Osteoblast (primary cell): ENCODE results near the gene TROAP. TPM values are rescaled to one million over a fixed set of nuclear protein-coding genes. Genes with fewer than 3 reads are reported as not detected.

ENCODE experiments used
- total RNA-seq: library from RNA; depleted of rRNA; stranded (reverse); fragments of >200 nt; gene quantifications from 2 replicates; pipeline ENCODE4 v1.2.3, GENCODE V29; 2012

The TROAP gene
- total RNA-seq, 1 donor, result 2.5 TPM

Other genes starting within 250 kb of the TROAP start
- gene DHH, start 228.5 kb upstream of the TROAP start, total RNA-seq, result under 0.01 TPM in 1 of 2 replicates, not detected in the other
- 57.2 and 60.4 TPM in 2 replicates for gene LMBR1L, start 212.4 kb upstream of the TROAP start, total RNA-seq
- 578 and 616 TPM in 2 replicates for gene TUBA1B, start 191.9 kb upstream of the TROAP start, total RNA-seq
- gene TUBA1A, start 134.2 kb upstream of the TROAP start, total RNA-seq, result 478 and 491 TPM in 2 replicates
- gene TUBA1C, start 58.2 kb upstream of the TROAP start, total RNA-seq, result 307 and 321 TPM in 2 replicates
- under 0.01 TPM in 1 of 2 replicates, not detected in the other for gene PRPH, start 28.1 kb upstream of the TROAP start, total RNA-seq
- gene C1QL4, start 13.9 kb downstream of the TROAP start, total RNA-seq, result 0.36 TPM in 1 of 2 replicates, not detected in the other
- 0.29 and 1.1 TPM in 2 replicates for gene DNAJC22, start 23.6 kb downstream of the TROAP start, total RNA-seq
- gene SPATS2, start 44.2 kb downstream of the TROAP start, total RNA-seq, result 23.3 and 25.7 TPM in 2 replicates
- gene KCNH3, start 215.8 kb downstream of the TROAP start, total RNA-seq, result not detected in 2 replicates
- 51.0 and 56.5 TPM in 2 replicates for gene MCRS1, start 244.9 kb downstream of the TROAP start, total RNA-seq